COLO668 (cell line): ENCODE results near the gene TRPC4.

Experiments
- DNase-seq: peaks from one replicate; lab custom pipeline; 2025; ENCODE audit not compliant: unreplicated experiment; lab: John Stamatoyannopoulos, UW

The TRPC4 gene

DNA sequence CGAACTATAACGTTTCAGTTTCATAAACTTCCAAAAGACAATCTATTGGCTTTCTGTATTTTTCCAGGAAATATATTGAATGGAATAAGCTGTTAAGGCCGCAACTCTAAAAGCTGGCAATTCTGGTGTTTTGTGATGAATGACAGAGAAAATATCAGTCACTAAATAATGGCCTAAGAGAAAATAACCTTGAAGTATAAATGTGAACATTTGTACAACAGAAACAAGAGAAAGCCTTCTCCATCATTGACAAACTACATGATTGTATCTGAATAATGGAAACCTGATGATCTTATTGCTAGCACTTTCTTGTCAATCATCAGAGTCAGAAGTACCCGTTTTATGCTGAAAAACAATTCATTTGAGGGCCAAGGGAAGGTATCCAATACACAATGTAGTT is 134.3 kb downstream of the TRPC4 start:
- no peak for DNase-seq

GRCh38 chr13:37729876-37730275 is 139.7 kb downstream of the TRPC4 start:
- no peak for DNase-seq

DNA sequence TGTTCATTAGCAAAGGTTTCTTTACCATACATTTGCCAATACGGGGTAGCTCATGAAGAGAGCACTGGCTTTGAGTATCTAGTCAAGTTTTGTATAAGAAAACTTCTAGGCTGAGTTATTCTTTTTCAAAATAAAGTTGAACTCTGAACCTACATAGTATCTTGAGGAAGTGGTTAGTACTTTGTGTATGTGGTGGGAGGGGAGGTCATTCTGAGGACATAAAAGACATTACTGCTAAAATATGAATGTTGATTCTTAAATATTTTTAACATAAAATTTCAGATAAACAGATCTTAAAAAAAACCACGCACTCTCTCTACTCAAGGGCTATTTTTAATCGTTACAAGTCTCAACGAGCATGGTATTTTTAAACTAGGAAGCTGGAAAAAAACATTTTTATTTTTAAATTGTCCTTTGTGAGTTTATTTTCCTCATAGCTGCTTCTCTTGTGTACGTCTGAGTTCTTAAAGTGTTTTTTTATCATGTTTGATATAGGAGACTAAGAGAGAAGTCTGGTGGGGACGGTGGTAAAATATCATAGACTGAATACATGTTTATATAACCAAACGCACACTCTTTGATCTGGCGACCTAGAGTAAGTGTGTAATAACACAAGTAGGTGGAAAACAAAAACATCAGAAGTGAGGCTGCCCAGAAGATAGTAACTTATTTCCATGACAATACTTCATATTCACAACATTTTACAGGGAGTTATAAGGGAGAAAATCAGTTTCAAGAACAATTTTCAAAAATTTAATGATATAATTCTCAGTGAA is 153.0 kb downstream of the TRPC4 start:
- no peak for DNase-seq

- DNase-seq = no peak
Observed at GRCh38 chr13:37715606-37716015, 154.0 kb downstream of the TRPC4 start.

DNA sequence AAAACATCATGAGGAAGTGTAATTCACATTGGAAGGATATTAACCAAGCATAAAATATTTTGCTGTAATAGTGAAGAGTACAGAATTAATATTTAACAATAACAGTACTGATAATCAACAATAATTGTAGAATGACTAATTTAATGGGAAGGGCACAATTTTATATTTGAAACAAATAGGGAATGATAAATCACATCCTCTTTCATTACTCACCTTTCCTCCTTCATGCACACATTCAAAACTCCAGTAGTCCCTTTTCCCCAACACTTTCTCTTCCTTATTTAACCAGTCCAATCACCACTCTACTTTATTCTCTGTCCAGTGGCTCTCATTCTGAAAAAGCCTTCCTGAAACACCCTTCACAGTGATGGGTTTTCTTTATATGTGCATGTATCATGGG is 160.3 kb downstream of the TRPC4 start:
- DNase-seq = no peak

DNA sequence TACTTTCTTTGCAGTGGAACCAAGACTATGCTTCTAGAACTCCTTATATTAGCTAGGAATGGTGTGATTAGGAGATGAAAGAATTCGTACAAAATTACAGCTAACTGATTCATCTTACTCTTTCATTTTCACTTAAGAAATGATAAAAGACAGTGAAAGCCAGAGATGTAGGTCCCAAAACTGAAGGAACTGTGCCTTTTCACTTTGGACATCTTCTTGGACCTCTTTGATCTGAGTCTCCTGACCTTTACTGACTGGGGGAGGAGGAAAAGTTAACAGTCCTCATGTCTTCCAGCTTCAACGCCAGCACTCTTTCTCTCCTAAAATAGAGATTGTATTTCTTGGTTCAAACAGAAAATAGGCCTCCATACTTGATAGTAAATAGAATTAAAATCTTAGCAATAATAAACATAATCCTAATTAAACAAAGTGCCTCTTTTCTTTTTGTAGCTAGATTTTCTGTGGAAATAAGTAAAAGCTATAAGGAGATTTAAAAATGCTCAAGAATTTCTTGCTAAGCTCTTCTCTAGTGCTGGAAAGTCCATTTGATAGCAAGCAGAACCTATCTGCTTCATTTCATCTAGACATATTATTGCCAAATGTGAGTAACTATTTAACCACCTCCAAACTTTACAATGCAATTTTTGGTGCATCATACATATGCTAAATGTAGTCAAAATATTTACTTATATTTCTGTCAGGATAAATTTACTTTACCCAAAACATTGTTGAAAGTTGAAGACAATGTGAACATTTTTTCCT is 161.7 kb downstream of the TRPC4 start:
- no peak for DNase-seq

- no peak for DNase-seq
Observed at GRCh38 chr13:37706041-37706440, 163.5 kb downstream of the TRPC4 start.

GRCh38 chr13:37701972-37702371 is 167.6 kb downstream of the TRPC4 start:
- no peak for DNase-seq

GRCh38 chr13:37701306-37701705 is 168.3 kb downstream of the TRPC4 start:
- DNase-seq = no peak

DNA sequence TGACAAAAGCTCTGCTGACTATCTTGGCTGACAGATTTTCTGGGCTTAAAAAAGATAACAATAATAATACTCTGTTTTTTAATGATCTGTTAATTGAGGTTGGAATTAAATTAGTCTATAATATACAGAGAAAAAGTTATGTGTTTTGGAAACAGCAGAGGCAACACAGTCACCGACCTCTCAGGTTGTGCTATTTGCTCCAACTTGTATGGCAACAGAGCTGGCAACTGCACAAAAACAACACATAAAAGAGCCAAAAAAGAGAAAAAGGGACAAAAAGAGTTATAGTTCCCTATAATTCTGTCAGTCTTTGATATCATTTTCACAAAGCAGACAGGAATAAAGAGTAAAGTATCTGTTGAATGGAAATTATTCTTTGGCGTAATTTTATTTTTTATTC is 168.7 kb downstream of the TRPC4 start:
- no peak for DNase-seq

DNA sequence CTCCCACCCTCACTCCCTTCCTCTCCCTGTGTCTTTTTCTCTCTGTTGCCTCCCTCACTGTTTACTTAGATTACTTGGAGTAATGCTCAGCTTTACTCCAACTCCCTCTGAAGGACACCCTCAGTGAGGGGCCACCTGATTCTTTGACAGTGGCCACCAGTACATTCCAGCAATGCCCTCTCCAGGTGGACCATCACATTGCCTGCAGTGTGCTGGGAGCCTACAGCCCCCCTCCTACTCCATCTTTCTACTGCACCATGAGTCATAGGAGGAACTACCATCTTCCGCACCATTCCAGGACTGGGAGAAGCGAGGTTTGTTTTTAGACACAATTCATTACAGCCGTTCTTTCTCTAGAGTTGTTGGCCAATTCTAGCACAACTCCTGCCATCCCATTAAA is 174.4 kb downstream of the TRPC4 start:
- DNase-seq = no peak

- no peak for DNase-seq
Observed at GRCh38 chr13:37690361-37690760, 179.2 kb downstream of the TRPC4 start.

DNA sequence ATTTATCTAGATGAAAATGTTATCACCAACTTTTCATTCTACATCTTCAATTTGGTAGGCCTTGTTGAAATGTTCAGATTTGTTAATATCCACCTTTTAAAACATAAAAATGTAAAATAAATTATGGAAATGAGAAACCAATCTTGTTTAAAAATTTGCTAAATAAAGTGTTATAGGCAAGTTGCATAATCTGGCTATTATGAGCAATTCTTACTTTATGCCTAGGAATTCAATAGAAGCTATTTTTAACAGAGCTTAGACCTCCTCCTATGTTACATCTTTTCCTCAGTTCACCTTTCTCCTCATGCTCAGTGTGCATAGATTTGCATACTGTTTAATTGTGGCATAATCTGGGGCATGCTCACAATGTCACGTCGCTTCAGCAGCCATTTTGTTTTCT is 183.1 kb downstream of the TRPC4 start:
- DNase-seq = no peak

GRCh38 chr13:37685206-37685605 is 184.4 kb downstream of the TRPC4 start:
- DNase-seq = no peak

DNA sequence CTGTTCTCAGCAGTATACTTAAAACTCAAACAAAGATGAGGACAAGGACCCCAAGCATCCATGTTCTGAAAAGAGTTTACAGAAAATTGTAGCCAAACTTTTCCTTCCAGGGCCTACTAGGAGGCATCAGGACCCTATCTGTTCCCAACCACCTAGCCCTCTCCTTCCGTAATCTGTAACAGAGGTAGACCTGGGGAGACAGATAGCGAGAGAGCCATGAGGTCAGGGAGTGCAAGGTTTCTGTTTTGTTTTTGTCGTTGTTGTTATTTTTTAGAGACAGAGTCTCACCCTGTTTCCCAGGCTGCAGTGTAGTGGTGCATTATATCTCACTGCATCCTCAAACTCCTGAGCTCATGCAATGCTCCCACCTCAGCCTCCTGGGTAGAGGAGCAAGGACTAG is 187.1 kb downstream of the TRPC4 start:
- DNase-seq = no peak

- no peak for DNase-seq
Observed at GRCh38 chr13:37681281-37682032, 188.1 kb downstream of the TRPC4 start.

DNA sequence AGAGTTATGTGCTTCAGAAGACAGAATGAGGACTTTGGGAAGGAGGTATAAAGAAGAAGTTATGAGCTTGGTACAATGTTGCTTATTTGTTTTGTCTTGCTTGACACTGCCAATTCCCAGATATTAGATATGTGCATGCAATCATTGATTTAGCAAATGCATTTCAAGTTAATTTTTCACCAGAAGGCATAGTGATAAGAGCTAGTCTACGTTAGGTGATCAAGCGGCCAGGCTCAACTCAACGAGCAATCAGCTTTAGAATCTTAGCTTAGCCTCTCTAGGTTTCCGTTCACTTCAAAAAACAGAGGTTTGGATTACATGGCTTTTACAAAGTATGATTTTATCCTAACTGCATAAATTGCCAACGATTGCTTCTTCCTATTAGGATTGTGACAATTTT is 189.4 kb downstream of the TRPC4 start:
- DNase-seq = no peak

DNA sequence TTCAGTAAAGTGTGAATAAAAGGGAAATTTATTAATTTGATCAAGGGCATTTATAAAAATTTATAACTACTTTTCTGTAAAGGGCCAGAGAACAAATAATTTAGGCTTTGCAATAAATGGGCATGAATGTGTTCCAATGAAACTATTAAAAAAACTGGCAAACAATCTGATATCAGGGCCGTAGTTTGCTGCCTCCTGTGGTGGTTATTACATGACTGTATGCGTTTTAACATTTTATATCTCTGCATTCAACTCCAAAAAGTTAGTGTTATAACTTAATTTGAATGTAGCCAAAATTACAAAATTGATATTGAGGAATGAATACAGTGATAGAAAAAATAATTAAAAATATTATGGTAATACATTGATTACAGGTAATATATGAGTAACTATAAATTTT is 190.5 kb downstream of the TRPC4 start:
- DNase-seq = no peak

DNA sequence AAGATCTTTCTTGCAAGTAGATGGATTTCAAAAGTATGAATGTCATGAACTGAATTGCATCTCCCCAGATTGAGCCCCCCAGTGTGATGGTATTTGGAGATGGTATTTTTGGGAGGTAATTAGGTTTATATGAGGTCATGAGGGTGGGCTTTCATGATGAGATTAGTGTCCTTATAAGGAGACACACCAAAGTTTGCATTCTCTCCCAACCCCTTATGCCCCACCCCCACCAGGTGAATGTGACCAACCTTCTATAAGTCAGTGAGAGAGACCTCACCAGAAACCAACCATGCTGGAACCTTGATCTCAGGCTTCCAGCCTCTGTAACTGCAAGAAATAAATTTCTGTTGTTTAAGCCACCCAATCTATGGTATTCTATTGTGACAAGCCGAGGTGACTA is 199.7 kb downstream of the TRPC4 start:
- DNase-seq = no peak

DNA sequence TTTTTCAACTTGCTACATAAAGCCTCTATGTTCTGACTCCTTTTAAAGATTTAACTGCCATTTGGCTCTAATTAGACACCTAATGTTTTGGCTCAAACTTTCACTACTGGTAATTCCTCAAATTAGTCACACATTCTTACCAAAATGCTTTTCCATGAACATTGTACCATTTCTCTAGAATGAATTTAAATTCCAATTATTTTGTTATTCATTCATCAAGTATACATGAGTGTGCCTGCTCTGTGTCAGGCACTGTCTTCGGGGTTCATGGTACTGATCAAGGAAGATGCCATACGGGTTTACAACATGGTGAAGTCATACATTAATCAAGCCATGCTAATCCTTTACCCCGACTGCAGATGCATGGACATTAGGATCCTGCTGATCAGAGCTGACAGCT is 201.9 kb downstream of the TRPC4 start:
- no peak for DNase-seq

- no peak for DNase-seq
Observed at GRCh38 chr13:37666036-37666435, 203.5 kb downstream of the TRPC4 start.

- DNase-seq = no peak
Observed at GRCh38 chr13:37665420-37665819, 204.2 kb downstream of the TRPC4 start.
